ENCODE measurements around the gene SBF2. TPM values are rescaled to one million over a fixed set of nuclear protein-coding genes. Genes with fewer than 3 reads are reported as not detected.

SBF2 gene
- total RNA-seq, 1 experiment from 2014 or later, result 30.2 TPM

DNA sequence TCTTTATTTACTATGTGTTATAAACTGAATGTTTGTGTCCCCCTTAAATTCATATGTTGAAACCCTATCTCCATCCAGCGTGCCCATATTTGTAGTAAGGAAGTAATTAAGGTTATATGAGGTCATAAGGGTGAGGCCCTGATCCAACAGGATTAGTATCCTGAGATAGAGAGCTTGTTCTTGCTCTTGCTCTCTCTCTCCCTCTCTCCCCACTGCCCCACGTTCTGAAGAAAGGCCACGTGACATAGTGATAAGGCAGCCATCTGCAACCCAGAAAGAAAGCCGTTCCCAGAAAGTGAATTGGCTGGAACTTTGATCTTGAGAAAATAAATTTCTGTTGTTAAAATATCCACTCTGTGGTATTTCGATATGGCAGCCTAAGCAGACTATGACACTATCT is 417.7 kb downstream of the SBF2 start:
- peaks cover 17 to 22% (median 20%) of the 10 kb centered on the region in 3 experiments for H3K36me3 Mint-ChIP-seq (ENCODE audit: insufficient read depth in 1 of 3, low read depth in 3 of 3)

More for the DNA sequence above, 417.7 kb downstream of the SBF2 start:
- no peak overlapping the region for H3K4me3 Mint-ChIP-seq
- H3K4me2 ChIP-seq (ENCODE audit: insufficient read depth, insufficient read length, low read length), result no peak overlapping the region
- H2AK5ac ChIP-seq (ENCODE audit: insufficient read length, low read length), result no peak overlapping the region
- no peak overlapping the region for H4K8ac ChIP-seq (replicated peaks; ENCODE audit: insufficient read length, low read depth, low read length)
- no peak overlapping the region for H3K18ac ChIP-seq (ENCODE audit: insufficient read length, low read depth, low read length)
- H4K20me1 ChIP-seq (ENCODE audit: control insufficient read depth, insufficient read depth, insufficient read length), result no peaks in the 10 kb centered on the region
- H2AFZ ChIP-seq (ENCODE audit: low read length), result no peak overlapping the region
- H2BK12ac ChIP-seq (ENCODE audit: insufficient read length, low read depth, low read length), result no peak overlapping the region
- H3K56ac ChIP-seq (ENCODE audit: insufficient read length, low read depth, low read length), result no peak overlapping the region
- H3K27ac ChIP-seq (ENCODE audit: insufficient read length, low read depth, low read length), result no peak overlapping the region
- TF ChIP-seq, protein P1, sequence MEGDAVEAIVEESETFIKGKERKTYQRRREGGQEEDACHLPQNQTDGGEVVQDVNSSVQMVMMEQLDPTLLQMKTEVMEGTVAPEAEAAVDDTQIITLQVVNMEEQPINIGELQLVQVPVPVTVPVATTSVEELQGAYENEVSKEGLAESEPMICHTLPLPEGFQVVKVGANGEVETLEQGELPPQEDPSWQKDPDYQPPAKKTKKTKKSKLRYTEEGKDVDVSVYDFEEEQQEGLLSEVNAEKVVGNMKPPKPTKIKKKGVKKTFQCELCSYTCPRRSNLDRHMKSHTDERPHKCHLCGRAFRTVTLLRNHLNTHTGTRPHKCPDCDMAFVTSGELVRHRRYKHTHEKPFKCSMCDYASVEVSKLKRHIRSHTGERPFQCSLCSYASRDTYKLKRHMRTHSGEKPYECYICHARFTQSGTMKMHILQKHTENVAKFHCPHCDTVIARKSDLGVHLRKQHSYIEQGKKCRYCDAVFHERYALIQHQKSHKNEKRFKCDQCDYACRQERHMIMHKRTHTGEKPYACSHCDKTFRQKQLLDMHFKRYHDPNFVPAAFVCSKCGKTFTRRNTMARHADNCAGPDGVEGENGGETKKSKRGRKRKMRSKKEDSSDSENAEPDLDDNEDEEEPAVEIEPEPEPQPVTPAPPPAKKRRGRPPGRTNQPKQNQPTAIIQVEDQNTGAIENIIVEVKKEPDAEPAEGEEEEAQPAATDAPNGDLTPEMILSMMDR (conservative IDR thresholded peaks at IDR 0.05), result no peak
- H3K4ac ChIP-seq (ENCODE audit: low read depth, low read length), result no peak overlapping the region
- no peak overlapping the region for H2BK20ac ChIP-seq (ENCODE audit: low read depth, low read length, poor library complexity, severe bottlenecking)
- no peak overlapping the region for H3K27ac Mint-ChIP-seq
- peaks cover 12% of the 10 kb centered on the region in 2 experiments for H3K4me1 Mint-ChIP-seq
- H3K23ac ChIP-seq (ENCODE audit: insufficient read length, low read depth, low read length), result no peak overlapping the region
- H4K91ac ChIP-seq (ENCODE audit: insufficient read length, low read depth, low read length), result no peak overlapping the region
- H2BK5ac ChIP-seq (ENCODE audit: insufficient read length, low read length), result no peak overlapping the region
- no peaks in the 10 kb centered on the region for H3K23me2 ChIP-seq (ENCODE audit: insufficient read length, low read depth, low read length, poor library complexity, severe bottlenecking)
- H3K79me1 ChIP-seq (ENCODE audit: insufficient read depth, low read depth, low read length, poor library complexity, severe bottlenecking), result no peaks in the 10 kb centered on the region
- peaks cover 9 to 14% of the 10 kb centered on the region in 2 experiments for H3K9me3 Mint-ChIP-seq
- WGBS (ENCODE audit: extremely low coverage, insufficient read length, low lambda C conversion rate), result no CpG with 5 or more reads among the region's 5 CpGs
- H3T11ph ChIP-seq (ENCODE audit: low read length), result no peak overlapping the region
- DNase-seq, result no peak
- peaks cover 7% of the 10 kb centered on the region for H3K9me3 ChIP-seq (ENCODE audit: control insufficient read depth, low read depth, low read length)
- no peaks in the 10 kb centered on the region for H3K27me3 ChIP-seq (ENCODE audit: insufficient read depth, low read length)
- no peak overlapping the region for H2BK15ac ChIP-seq (ENCODE audit: low read depth, low read length)
- no peaks in the 10 kb centered on the region; the same call in 1 of the 2 replicates for H3K4me1 ChIP-seq (ENCODE audit: insufficient read depth, low read length)
- H3K79me2 ChIP-seq (ENCODE audit: insufficient read depth, low read length), result no peaks in the 10 kb centered on the region
- H2BK120ac ChIP-seq (ENCODE audit: low read depth, low read length, poor library complexity, severe bottlenecking), result no peak overlapping the region
- no peaks in the 10 kb centered on the region for H3K27me3 Mint-ChIP-seq (ENCODE audit: low read depth)
- H4K5ac ChIP-seq (ENCODE audit: insufficient read length, low read depth, low read length), result no peak overlapping the region
- H3K14ac ChIP-seq (ENCODE audit: insufficient read depth, low read length), result no peak overlapping the region
- no peak overlapping the region for H3K9ac ChIP-seq (ENCODE audit: extremely low read depth, insufficient read length, low read length)

Data from H9 (cell line).